ENCODE results near the gene KIFC3.

DNA sequence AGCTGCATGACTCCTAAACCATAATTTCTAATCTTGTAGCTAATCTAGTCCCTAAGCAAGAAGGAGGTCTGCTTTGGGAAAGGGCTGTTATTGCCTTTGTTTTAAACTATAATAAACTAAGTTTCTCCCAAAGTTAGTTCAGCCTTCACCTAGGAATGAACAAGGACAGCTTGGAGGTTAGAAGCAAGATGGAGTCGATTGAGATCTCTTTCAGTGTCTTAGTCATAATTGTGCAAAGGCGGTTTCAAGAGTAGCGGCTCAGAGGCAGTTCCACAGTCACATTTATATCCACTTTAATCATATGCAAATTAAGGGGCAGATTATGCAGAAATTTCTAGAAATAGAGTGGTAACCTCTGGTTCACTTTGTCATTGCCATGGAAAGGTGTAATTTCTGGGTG lies 90.3 kb downstream of the KIFC3 start:
- TF ChIP-seq, protein P1, sequence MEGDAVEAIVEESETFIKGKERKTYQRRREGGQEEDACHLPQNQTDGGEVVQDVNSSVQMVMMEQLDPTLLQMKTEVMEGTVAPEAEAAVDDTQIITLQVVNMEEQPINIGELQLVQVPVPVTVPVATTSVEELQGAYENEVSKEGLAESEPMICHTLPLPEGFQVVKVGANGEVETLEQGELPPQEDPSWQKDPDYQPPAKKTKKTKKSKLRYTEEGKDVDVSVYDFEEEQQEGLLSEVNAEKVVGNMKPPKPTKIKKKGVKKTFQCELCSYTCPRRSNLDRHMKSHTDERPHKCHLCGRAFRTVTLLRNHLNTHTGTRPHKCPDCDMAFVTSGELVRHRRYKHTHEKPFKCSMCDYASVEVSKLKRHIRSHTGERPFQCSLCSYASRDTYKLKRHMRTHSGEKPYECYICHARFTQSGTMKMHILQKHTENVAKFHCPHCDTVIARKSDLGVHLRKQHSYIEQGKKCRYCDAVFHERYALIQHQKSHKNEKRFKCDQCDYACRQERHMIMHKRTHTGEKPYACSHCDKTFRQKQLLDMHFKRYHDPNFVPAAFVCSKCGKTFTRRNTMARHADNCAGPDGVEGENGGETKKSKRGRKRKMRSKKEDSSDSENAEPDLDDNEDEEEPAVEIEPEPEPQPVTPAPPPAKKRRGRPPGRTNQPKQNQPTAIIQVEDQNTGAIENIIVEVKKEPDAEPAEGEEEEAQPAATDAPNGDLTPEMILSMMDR (IDR thresholded peaks at IDR 0.05; ENCODE audit: insufficient read depth, low read depth, low read length), result no peak
- no peak for TF ChIP-seq EZH2 (IDR thresholded peaks at IDR 0.05; ENCODE audit: insufficient read depth, low read length)
